Epithelial cell of proximal tubule (primary cell): ENCODE measurements around the gene NPR2. TPM values are rescaled to one million over a fixed set of nuclear protein-coding genes. Genes with fewer than 3 reads are reported as not detected.

Experiments
- DNase-seq: peaks from one replicate; pipeline ENCODE4 v3.0.0-alpha.2; 2011; ENCODE audit warnings: low read depth
- H3K4me3 ChIP-seq: 2 replicates; pipeline ENCODE4 v1.5.1; 2011; ENCODE audit warnings: low read depth, mild to moderate bottlenecking, low read length
- total RNA-seq: library from RNA; depleted of rRNA; stranded (reverse); fragments of >200 nt; gene quantifications from 2 replicates; pipeline ENCODE4 v1.2.3, GENCODE V29; 2015
- TF ChIP-seq, protein P1 (sequence below): conservative IDR thresholded peaks from 2 replicates; pipeline ENCODE4 v1.5.1; 2012; ENCODE audit warnings: low read depth, mild to moderate bottlenecking, low read length

Gene NPR2
- total RNA-seq, result 7.3 and 11.0 TPM in 2 replicates

DNA sequence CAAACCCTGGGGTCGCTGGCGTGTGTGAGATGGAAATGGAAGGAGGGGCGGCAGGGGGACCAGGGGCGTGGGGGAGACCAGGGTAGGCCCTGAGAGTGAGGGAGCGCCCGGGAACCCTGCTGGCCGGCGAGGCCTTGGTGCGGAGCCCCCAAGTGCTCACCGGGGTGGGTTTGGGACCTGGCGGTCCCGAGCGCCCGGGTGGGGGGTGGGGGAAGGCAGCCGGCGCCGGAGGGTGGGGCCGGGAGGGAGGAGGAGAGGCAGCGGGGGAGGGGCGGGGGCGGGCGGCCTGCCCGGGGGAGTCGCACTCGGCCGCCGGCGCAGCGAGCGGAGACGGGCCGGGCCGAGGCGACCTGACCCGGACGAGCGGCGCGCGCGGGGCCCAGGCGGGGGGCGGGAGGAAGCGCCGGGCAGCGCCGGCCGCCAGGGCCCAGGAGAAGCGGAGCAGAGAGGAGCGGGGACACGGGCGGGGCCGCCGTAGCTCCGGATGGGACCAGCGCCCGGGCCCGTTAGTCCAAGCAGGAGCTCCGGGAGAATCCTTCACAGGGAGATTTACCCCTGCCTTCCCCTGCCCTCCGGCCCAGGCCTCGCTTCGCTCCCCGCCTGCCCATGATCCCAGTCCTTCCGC is at the start of gene NPR2:
TSS of gene NPR2 (plus strand) at position 295 of the 625 bp plus-strand sequence. CDS start 818 bp downstream, outside the sequence.
- TF ChIP-seq, protein P1, sequence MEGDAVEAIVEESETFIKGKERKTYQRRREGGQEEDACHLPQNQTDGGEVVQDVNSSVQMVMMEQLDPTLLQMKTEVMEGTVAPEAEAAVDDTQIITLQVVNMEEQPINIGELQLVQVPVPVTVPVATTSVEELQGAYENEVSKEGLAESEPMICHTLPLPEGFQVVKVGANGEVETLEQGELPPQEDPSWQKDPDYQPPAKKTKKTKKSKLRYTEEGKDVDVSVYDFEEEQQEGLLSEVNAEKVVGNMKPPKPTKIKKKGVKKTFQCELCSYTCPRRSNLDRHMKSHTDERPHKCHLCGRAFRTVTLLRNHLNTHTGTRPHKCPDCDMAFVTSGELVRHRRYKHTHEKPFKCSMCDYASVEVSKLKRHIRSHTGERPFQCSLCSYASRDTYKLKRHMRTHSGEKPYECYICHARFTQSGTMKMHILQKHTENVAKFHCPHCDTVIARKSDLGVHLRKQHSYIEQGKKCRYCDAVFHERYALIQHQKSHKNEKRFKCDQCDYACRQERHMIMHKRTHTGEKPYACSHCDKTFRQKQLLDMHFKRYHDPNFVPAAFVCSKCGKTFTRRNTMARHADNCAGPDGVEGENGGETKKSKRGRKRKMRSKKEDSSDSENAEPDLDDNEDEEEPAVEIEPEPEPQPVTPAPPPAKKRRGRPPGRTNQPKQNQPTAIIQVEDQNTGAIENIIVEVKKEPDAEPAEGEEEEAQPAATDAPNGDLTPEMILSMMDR, result no peak

DNA sequence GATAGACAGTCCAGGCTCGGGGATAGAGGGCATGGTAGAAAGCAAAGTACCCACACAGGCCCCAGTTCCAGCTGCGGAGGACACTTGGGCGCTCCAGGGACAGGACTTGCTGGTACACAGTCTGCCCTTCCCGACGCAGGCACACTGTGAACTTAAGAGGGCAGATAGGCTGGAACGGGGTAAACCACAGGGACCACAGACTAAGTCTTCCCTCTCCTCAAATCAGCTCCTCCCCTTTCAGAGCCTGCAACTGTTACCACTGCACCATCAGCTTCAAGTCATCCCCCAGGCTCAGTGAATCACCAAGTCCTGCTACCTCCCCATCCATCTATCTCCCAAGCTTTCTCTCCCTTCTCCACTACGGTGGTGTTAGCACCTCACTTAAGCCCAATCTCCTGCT is 49.7 kb upstream of the NPR2 start:
- no peak overlapping the region for H3K4me3 ChIP-seq
- no peak for DNase-seq
- TF ChIP-seq, protein P1, result no peak

More for the DNA sequence above, at the start of gene NPR2:
- no peak for DNase-seq
- H3K4me3 ChIP-seq, result peak within 1 kb of the TSS; percentile 60

DNA sequence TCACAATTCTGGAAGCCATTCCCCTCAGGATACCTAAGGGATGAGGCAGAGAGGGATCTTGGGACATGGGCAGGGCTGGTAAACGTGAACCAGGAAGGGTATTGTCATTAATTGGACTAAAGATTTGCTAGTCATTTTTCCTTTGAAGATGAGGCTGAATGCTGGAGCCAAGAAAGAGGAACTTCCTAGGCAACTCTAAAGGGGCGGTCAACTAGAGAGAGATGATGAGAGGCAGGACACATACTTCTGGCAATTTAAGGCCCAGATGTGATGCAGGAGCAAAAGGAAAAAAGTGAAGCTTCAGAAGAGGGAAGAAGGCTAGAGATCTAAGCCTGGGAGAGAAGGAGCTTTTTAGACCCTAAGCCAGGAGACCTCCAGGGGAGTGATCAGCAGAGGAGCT is 47.9 kb upstream of the NPR2 start:
- no peak overlapping the region for H3K4me3 ChIP-seq
- TF ChIP-seq, protein P1, result no peak
- no peak for DNase-seq

DNA sequence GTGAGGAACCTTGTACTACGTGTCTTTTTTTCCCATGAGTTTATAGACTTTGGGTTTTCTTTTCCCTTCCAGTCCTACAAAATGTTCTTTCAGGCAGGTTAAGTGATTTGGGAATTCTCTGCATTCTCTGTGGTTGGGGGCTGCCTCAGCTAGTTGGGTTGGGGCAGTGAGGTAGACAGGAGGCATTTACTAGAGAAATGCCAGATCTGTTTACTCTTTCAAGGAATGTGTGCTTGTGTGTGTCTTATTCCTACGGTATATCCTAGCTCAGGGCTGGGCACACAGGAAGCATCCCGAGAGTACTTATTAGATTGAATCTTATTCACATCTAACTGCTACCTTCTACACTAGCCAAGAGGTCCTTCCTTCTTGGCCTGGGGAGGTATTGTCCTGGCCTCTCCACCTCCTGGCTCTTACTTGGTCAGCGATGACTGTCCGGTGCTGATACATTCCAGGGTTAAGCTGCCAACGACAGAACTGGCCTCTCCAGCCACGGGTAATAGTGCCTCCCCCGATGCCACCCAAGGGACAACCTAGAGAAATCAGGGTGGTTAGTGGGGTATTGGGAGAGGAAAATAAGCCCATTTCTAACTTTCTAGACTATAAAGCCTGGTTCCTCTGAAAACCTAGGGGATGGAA is 47.4 kb upstream of the NPR2 start:
- H3K4me3 ChIP-seq, result no peak overlapping the region
- DNase-seq, result no peak
- TF ChIP-seq, protein P1, result no peak

DNA sequence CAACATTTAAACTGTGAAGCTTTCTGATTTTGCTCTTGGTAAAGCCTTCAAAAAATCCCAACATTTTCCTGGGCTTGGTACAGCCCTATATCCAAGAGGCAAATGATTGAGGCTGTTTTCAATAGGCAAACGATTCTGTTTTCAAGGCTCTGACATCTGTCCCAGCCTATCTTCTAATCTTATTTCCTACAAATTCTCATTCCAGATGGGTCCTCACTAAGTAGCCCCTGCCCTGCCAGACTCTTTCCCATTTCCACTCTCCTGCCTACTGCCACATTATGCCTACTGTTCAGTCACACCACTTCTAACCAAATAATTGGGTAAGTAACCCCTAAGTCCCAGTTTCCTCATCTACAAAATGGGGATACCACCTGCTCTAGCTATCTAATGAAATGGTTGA is 45.8 kb upstream of the NPR2 start:
- no peak for DNase-seq
- TF ChIP-seq, protein P1, result no peak
- peak overlapping the region; percentile 75 for H3K4me3 ChIP-seq

DNA sequence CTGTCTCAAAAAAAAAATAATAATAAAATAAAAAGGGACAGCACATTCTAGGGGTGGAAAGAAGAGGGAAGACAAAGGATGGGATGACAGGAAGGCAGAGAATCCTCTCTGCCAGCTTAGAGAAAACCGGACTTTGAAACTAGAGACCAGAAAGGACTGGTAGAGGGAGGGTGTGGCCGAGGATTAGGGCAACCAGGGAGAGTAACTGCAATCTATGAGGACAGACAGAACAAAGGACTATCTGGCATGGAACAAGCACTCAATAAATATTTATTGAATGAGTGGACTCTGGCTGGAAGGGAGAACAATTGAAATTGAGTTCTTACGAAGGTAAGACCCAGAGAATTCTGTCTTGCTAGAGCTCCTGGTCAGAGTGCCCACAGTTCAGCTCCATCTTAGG is 44.8 kb upstream of the NPR2 start:
- DNase-seq, result no peak
- TF ChIP-seq, protein P1, result no peak
- peak overlapping the region; percentile 75 for H3K4me3 ChIP-seq
